C4-2B (cell line): ENCODE data around the gene NFASC.

Experiments used
- CTCF ChIP-seq: fragments of 450-650 bp; conservative IDR thresholded peaks from 2 replicates; pipeline ENCODE4 v1.5.1; 2017; ENCODE audit warnings: mild to moderate bottlenecking
- ZFX ChIP-seq: fragments of 450-650 bp; IDR thresholded peaks from 2 replicates; pipeline ENCODE4 v1.6.1; 2017

- no peak for TF ChIP-seq CTCF
- no peak for TF ChIP-seq ZFX
Measured at GRCh38 chr1:204959374-204959773, 88.7 kb downstream of the NFASC start.
